ENCODE results near the gene FBXW5. TPM values are rescaled to one million over a fixed set of nuclear protein-coding genes. Genes with fewer than 3 reads are reported as not detected.

Gene FBXW5
- total and polyA plus RNA-seq, 5 experiments from 2014 or later: 62.9 to 93.1 (median 92.1) TPM

DNA sequence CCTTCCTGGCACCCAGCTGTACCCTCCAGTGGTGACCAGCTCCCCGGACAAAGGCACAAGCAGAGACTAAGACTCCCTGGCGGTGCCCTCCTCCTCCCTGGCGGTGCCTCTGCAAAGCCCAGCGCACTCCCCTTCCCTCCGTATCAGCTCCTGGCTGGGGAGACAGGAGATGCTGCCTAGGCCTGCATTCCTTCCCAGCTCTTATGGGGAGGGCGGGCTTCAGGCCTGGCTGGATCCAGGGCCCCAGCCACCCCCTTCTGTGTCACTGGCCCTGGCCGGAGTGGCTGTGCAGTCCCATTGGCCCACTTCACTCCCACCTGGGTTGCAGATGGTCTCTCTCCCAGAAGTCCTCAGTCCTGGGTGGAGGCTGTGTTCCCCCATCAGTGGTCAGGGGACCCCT is 13.9 kb upstream of the FBXW5 start:
- peaks cover 14 to 65% (median 42%) of the 10 kb centered on the region in 4 donors for H3K4me1 Mint-ChIP-seq
- H3K9me3 Mint-ChIP-seq: peaks cover 0 to 11% (median 0%) of the 10 kb centered on the region in 9 donors
- DNase-seq (no peak), ATAC-seq (no peak)
- no peaks in the 10 kb centered on the region for H3K27me3 Mint-ChIP-seq
- H3K36me3 Mint-ChIP-seq: no peaks in the 10 kb centered on the region
- H3K4me3 Mint-ChIP-seq: peak overlapping the region in 2 of 10 donors; percentile 6 to 39
- POLR2A ChIA-PET: interaction anchor here (0.6 to 1.7 kb wide), 4 partner anchors 21 to 118 kb away, joined by 3 to 4 read pairs (median 3); partner anchors contain the start of gene CLIC3
- H3K27ac Mint-ChIP-seq: peak overlapping the region in 3 of 10 donors; percentile 6 to 64 (median 37)

GRCh38 chr9:136957901-136958300 is 13.4 kb upstream of the FBXW5 start:
- H3K36me3 Mint-ChIP-seq: no peaks in the 10 kb centered on the region
- peaks cover 10 to 59% (median 37%) of the 10 kb centered on the region in 4 donors for H3K4me1 Mint-ChIP-seq
- ATAC-seq (no peak), DNase-seq (no peak)
- POLR2A ChIA-PET: interaction anchor here (0.6 to 1.7 kb wide), 2 partner anchors 35 to 118 kb away, joined by 3 to 4 read pairs; no protein-coding TSS in a partner anchor
- H3K9me3 Mint-ChIP-seq: peaks cover 0 to 11% (median 0%) of the 10 kb centered on the region in 9 donors
- peak overlapping the region in 1 of 10 donors; percentile 39 for H3K4me3 Mint-ChIP-seq
- H3K27me3 Mint-ChIP-seq: no peaks in the 10 kb centered on the region
- H3K27ac Mint-ChIP-seq: peak overlapping the region in 3 of 10 donors; percentile 38 to 72 (median 64)

DNA sequence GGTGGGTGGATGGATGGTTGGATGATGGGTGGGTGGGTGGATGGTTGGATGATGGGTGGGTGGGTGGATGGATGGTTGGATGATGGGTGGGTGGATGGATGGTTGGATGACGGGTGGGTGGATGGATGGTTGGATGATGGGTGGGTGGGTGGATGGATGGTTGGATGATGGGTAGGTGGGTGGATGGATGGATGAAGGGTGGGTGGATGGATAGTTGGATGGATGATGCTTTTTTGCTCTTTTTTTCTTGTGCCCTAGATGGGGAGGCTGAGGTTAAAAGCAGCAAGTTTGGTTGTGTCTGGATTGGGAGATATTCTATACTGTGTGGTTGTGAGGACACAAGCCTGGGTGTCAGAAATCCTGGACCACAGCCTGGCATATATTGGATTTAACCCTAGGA is 12.9 kb upstream of the FBXW5 start:
- Mint-ChIP-seq H3K27ac (no peak overlapping the region), H3K27me3 (no peaks in the 10 kb centered on the region), H3K4me1 (peaks cover 8 to 55% (median 33%) of the 10 kb centered on the region in 4 donors), H3K4me3 (no peak overlapping the region), H3K36me3 (no peaks in the 10 kb centered on the region), H3K9me3 (peaks cover 0 to 11% (median 0%) of the 10 kb centered on the region in 9 donors)
- ATAC-seq (no peak), DNase-seq (no peak)
- POLR2A ChIA-PET: no interaction called here

DNA sequence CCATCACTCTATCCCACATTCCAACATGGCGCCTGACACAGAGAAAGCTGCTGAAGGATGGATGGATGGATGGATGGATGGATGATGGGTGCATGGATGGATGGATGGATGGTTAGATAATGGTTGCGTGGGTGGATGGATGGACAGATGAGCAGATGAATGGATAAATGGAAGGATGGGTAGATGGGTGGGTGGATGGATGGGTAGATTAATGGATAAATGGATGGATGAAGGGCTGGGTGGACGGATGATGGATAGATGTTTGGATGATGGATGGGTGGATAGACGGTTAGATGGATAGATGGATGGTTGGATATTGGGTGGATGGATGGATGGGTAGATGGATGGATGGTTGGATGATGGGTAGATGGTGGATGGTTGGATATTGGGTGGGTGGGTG is 12.1 kb upstream of the FBXW5 start:
- H3K27ac Mint-ChIP-seq: peak overlapping the region in 1 of 10 donors; percentile 75
- peaks cover 0 to 11% (median 0%) of the 10 kb centered on the region in 9 donors for H3K9me3 Mint-ChIP-seq

DNA sequence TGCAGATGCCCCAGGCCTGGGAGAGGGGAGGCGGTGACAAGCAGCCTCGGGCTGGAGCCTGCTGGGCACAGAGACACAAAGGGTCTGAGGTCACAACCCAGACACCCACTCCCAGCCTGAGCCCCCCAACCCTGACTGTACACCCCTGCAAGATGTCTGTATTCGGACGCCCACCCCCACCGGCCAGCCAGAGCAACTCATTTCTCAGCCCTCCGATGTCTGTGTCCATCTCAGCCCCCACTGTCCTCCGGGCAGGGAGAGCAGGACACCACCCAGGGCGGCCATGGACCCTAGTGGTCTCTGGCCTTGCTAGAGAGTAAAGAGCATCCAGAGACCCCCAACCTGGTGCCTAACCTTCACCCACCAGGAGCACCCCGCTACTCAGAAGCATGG is 11.4 kb upstream of the FBXW5 start:
- ATAC-seq: no peak
- peaks cover 8 to 42% (median 27%) of the 10 kb centered on the region in 4 donors for H3K4me1 Mint-ChIP-seq
- H3K36me3 Mint-ChIP-seq: no peaks in the 10 kb centered on the region
- POLR2A ChIA-PET: no interaction called here
- H3K9me3 Mint-ChIP-seq: peaks cover 0 to 11% (median 0%) of the 10 kb centered on the region in 9 donors
- no peak overlapping the region for H3K4me3 Mint-ChIP-seq
- H3K27ac Mint-ChIP-seq: peak overlapping the region in 1 of 10 donors; percentile 85
- H3K27me3 Mint-ChIP-seq: no peaks in the 10 kb centered on the region
- peak in 1 of 10 donors; percentile 32 for DNase-seq

More for the DNA sequence above, 12.1 kb upstream of the FBXW5 start:
- no peak for DNase-seq
- peaks cover 8 to 47% (median 29%) of the 10 kb centered on the region in 4 donors for H3K4me1 Mint-ChIP-seq
- no peak overlapping the region for H3K4me3 Mint-ChIP-seq
- no peak for ATAC-seq
- H3K36me3 Mint-ChIP-seq: no peaks in the 10 kb centered on the region
- POLR2A ChIA-PET: no interaction called here
- H3K27me3 Mint-ChIP-seq: no peaks in the 10 kb centered on the region

GRCh38 chr9:136955202-136955942 is 10.8 kb upstream of the FBXW5 start:
- Mint-ChIP-seq H3K36me3 (no peaks in the 10 kb centered on the region), H3K27ac (peak overlapping the region in 1 of 10 donors; percentile 9), H3K9me3 (peaks cover 0 to 11% (median 0%) of the 10 kb centered on the region in 9 donors), H3K27me3 (no peaks in the 10 kb centered on the region), H3K4me3 (no peak overlapping the region), H3K4me1 (peaks cover 8 to 40% (median 24%) of the 10 kb centered on the region in 4 donors)
- ATAC-seq (no peak), DNase-seq (peak in 1 of 10 donors; percentile 55)
- POLR2A ChIA-PET: interaction anchor here (1.2 to 1.8 kb wide), 3 partner anchors 9 to 40 kb away, joined by 4 read pairs; partner anchors contain the start of gene CLIC3

DNA sequence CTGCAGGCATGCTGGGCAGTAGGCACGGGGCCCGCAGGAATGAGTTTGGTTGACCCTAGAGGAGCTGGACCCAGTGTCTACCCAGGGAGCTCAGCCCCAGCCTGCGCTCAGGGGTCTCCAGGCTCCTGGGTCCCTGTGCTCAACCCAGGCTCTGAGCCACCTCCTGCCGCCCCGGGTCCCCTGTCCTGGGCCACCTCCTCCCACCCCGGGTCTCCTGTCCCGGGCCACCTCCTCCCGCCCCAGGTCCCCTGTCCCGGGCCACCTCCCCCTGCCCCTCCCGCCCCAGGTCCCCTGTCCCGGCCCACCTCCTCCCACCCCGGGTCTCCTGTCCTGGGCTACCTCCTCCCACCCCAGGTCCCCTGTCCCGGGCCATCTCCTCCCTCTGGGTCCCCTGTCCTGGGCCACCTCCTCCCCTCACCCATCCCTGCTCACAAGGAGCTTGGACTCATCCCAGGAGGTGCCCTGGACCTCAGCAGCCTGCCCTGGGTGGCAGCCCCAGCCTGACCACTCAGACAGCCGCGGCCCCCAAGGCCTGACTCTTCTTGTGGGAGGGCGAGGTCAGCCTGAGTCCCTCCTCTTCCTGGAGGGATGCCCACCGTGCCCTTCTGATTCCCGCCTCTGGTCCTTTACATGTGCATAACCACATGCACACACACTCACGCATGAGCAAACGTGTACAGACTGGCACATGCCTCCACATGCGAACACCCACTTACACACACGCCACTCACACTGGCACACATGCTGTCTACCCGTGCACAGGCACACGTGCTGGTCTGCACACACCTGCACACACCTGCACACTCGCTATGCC is 9.9 kb upstream of the FBXW5 start:
- Mint-ChIP-seq H3K9me3 (peaks cover 0 to 11% (median 0%) of the 10 kb centered on the region in 9 donors), H3K4me3 (no peak overlapping the region), H3K27me3 (no peaks in the 10 kb centered on the region), H3K4me1 (peaks cover 8 to 37% (median 20%) of the 10 kb centered on the region in 4 donors), H3K36me3 (no peaks in the 10 kb centered on the region), H3K27ac (peak overlapping the region in 2 of 10 donors; percentile 11 to 32)
- ATAC-seq: no peak
- POLR2A ChIA-PET: interaction anchor here (1.2 to 1.8 kb wide), 3 partner anchors 10 to 41 kb away, joined by 4 read pairs; partner anchors contain the start of gene CLIC3
- peak in 2 of 10 donors; percentile 3 to 56 for DNase-seq

DNA sequence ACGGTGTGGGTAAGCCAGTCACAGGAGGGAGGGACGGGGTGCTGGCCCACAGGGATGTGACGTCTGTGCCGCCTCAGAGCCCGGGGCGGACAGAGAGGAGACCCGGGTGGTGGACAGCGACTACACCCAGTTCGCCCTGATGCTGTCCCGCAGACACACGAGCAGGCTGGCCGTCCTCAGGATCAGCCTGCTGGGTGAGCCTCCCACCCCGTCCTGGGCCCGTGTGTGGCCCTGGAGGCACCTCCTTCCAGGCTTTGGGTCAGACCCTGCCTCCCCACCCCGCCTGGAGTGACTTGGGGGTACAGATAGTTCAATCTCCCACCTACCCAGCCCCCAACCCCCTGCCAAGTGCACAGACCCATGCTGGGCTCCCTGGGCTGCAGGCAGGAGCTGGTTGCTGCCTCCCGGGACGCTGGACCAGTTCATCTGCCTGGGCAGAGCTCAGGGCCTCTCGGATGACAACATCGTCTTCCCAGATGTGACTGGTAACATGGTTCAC is 9.3 kb upstream of the FBXW5 start:
- Mint-ChIP-seq H3K27me3 (no peaks in the 10 kb centered on the region), H3K27ac (peak overlapping the region in 1 of 10 donors; percentile 43), H3K9me3 (peaks cover 0 to 11% (median 0%) of the 10 kb centered on the region in 9 donors), H3K36me3 (no peaks in the 10 kb centered on the region), H3K4me1 (peaks cover 8 to 31% (median 20%) of the 10 kb centered on the region in 4 donors), H3K4me3 (no peak overlapping the region)
- DNase-seq: peak in 1 of 10 donors; percentile 43
- POLR2A ChIA-PET: interaction anchor here (1.2 to 1.8 kb wide), 2 partner anchors 16 to 42 kb away, joined by 4 read pairs; partner anchors contain the start of gene CLIC3
- ATAC-seq: no peak

DNA sequence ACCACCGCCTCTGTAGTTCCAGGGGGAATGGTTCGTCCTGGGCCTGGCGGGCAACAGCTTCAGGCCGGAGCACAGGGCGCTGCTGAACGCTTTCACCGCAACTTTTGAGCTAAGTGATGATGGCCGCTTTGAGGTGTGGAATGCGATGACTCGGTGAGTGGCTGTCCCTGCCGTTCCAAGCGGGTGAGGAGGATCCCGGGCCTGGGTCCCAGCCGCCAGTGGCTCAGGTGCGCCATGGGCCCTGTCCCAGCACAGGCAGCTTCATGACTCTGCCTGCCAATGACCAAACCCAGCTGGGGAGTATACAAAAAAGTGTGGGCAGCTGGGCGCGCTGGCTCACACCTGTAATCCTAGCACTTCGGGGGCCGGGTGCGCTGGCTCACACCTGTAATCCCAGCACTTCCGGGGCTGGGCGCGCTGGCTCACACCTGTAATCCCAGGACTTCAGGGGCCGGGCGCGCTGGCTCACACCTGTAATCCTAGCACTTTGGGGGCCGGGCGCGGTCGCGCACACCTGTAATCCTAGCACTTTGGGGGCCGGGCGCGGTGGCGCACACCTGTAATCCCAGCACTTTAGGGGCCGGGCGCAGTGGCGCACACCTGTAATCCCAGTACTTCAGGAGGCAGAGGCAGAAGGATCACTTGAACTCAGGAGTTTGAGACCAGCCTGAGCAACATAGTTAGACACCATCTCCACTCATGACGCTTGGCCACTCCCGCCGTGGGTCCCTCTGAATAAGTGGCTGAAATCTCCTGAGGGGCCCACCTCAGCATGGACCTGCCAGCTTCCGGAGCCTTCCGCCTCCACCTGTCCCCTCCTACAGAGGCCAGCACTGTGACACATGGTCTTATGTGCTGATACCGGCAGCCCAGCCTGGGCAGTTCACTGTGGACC is 8.6 kb upstream of the FBXW5 start:
- Mint-ChIP-seq H3K9me3 (peaks cover 0 to 11% (median 0%) of the 10 kb centered on the region in 9 donors), H3K4me1 (peaks cover 8 to 28% (median 21%) of the 10 kb centered on the region in 4 donors), H3K4me3 (peak overlapping the region in 2 of 10 donors; percentile 29 to 33), H3K27me3 (no peaks in the 10 kb centered on the region), H3K36me3 (no peaks in the 10 kb centered on the region), H3K27ac (peak overlapping the region in 1 of 10 donors; percentile 18)
- ATAC-seq (no peak), DNase-seq (peak in 2 of 10 donors; percentile 3 to 58)
- POLR2A ChIA-PET: interaction anchor here (0.6 to 1.6 kb wide), 5 partner anchors 10 to 175 kb away, joined by 3 read pairs; partner anchors contain the start of gene CLIC3

DNA sequence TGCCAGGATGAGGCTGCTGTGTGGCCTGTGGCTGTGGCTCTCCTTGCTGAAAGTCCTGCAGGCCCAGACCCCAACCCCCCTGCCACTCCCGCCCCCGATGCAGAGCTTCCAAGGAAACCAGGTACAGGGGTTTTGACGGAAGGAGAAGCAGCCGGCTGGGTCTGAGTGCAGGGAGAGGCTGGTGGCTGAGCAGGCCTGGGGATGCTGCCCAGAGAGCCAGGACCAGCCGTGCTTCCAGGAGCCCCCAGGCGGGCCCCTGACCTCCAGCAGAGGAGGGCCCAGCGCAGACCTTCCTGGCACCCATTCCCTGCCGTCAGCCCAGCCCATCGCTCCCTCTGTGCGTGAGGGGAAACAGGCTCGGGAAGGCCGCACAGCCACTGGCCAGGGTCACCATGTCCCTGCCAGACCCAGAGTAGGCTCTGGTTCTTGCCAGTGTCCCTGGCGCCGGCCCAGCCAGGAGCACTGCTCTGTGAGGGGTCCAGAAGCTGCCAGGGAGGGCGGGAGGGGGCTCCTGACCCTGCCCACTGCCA is 7.8 kb upstream of the FBXW5 start:
- no peak overlapping the region for H3K4me3 Mint-ChIP-seq
- ATAC-seq (no peak), DNase-seq (peak in 2 of 10 donors; percentile 3 to 51)
- POLR2A ChIA-PET: interaction anchor here (0.6 to 1.6 kb wide), 6 partner anchors 11 to 174 kb away, joined by 3 to 4 read pairs (median 3); partner anchors contain the start of gene CLIC3
- H3K4me1 Mint-ChIP-seq: peaks cover 8 to 28% (median 20%) of the 10 kb centered on the region in 4 donors
- no peaks in the 10 kb centered on the region for H3K27me3 Mint-ChIP-seq
- H3K9me3 Mint-ChIP-seq: peaks cover 0 to 11% (median 0%) of the 10 kb centered on the region in 9 donors
- no peaks in the 10 kb centered on the region for H3K36me3 Mint-ChIP-seq
- H3K27ac Mint-ChIP-seq: no peak overlapping the region

Data from naive thymus-derived CD8-positive, alpha-beta T cell (primary cell).